KMS-11 (cell line): ENCODE data around the gene IFT57.

Experiments
- H2AFZ ChIP-seq: fragments of 200-600 bp; sonication (generic); 2 replicates; pipeline ENCODE4 v1.6.1; 2016; ENCODE audit warnings: antibody characterized with exemption, mixed run types, low read depth
- H3K27ac ChIP-seq: fragments of 200-600 bp; sonication (generic); 2 replicates; pipeline ENCODE4 v1.6.1; 2016; ENCODE audit warnings: mild to moderate bottlenecking, mixed run types
- H3K27me3 ChIP-seq: fragments of 200-600 bp; sonication (generic); 2 replicates; pipeline ENCODE4 v1.6.1; 2017; ENCODE audit warnings: mild to moderate bottlenecking, low read depth, mixed run types, moderate library complexity; ENCODE audit not compliant: insufficient read depth
- H3K36me3 ChIP-seq: fragments of 200-600 bp; sonication (generic); 2 replicates; pipeline ENCODE4 v1.6.1; 2017; ENCODE audit warnings: mild to moderate bottlenecking, mixed run types; ENCODE audit not compliant: insufficient read depth
- H3K4me1 ChIP-seq: fragments of 200-600 bp; sonication (generic); 2 replicates; pipeline ENCODE4 v1.6.1; 2016; ENCODE audit warnings: mild to moderate bottlenecking, low read depth, mixed run types; ENCODE audit not compliant: poor library complexity, severe bottlenecking
- H3K4me2 ChIP-seq: fragments of 200-600 bp; sonication (generic); 2 replicates; pipeline ENCODE4 v1.7.0; 2016; ENCODE audit warnings: mild to moderate bottlenecking, mixed run types
- H3K4me3 ChIP-seq: fragments of 200-600 bp; sonication (generic); IDR thresholded peaks from 2 replicates; pipeline ENCODE4 v1.6.1; 2017; ENCODE audit warnings: low read depth, low read length, mixed read lengths; ENCODE audit not compliant: insufficient read depth
- H3K79me2 ChIP-seq: fragments of 200-600 bp; sonication (generic); 2 replicates; pipeline ENCODE4 v1.6.1; 2016; ENCODE audit warnings: low read depth, mixed run types; ENCODE audit not compliant: insufficient read depth
- H3K9ac ChIP-seq: fragments of 200-600 bp; sonication (generic); 2 replicates; pipeline ENCODE4 v1.6.1; 2016; ENCODE audit warnings: mild to moderate bottlenecking, mixed run types
- H4K20me1 ChIP-seq: fragments of 200-600 bp; sonication (generic); 2 replicates; pipeline ENCODE4 v1.6.1; 2016; ENCODE audit warnings: mild to moderate bottlenecking, mixed run types; ENCODE audit not compliant: insufficient read depth
- TF ChIP-seq, protein P1 (sequence below): fragments of 200-600 bp; sonication (generic); conservative IDR thresholded peaks from 2 replicates; pipeline ENCODE4 v1.6.1; 2017; ENCODE audit warnings: low read depth, mild to moderate bottlenecking, antibody characterized with exemption, low read length, moderate library complexity, mixed read lengths

IFT57 gene

DNA sequence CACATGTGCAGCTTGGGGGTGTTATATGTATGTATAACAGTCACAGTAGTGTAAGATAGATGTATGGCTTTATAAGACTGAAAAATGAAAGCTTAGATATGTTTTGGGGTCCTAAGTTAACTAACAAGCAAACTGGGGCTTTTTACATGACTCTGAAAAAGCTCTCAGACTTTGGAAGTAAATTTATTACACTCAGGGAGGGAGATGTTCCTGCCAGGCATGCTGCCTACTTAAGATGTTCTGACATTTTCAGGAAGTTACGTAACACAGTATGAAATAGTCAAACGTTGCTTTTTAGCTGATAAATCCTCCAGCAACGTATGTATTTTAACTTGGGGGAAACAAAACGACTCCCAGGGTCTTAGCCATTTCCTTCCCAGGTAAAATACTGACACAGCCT is 1.7 kb upstream of the IFT57 start:
- Histone ChIP-seq H3K9ac (no peak overlapping the region), H3K4me3 (no peak overlapping the region), H4K20me1 (no peaks in the 10 kb centered on the region), H3K27ac (no peak overlapping the region), H3K36me3 (no peaks in the 10 kb centered on the region), H3K4me2 (peak overlapping the region; percentile 76; the same call in 1 of the 2 replicates), H3K4me1 (peaks cover 16% of the 10 kb centered on the region), H2AFZ (peak overlapping the region; percentile 85; the same call in 1 of the 2 replicates), H3K79me2 (no peaks in the 10 kb centered on the region), H3K27me3 (no peaks in the 10 kb centered on the region)
- TF ChIP-seq, protein P1, sequence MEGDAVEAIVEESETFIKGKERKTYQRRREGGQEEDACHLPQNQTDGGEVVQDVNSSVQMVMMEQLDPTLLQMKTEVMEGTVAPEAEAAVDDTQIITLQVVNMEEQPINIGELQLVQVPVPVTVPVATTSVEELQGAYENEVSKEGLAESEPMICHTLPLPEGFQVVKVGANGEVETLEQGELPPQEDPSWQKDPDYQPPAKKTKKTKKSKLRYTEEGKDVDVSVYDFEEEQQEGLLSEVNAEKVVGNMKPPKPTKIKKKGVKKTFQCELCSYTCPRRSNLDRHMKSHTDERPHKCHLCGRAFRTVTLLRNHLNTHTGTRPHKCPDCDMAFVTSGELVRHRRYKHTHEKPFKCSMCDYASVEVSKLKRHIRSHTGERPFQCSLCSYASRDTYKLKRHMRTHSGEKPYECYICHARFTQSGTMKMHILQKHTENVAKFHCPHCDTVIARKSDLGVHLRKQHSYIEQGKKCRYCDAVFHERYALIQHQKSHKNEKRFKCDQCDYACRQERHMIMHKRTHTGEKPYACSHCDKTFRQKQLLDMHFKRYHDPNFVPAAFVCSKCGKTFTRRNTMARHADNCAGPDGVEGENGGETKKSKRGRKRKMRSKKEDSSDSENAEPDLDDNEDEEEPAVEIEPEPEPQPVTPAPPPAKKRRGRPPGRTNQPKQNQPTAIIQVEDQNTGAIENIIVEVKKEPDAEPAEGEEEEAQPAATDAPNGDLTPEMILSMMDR = no peak

DNA sequence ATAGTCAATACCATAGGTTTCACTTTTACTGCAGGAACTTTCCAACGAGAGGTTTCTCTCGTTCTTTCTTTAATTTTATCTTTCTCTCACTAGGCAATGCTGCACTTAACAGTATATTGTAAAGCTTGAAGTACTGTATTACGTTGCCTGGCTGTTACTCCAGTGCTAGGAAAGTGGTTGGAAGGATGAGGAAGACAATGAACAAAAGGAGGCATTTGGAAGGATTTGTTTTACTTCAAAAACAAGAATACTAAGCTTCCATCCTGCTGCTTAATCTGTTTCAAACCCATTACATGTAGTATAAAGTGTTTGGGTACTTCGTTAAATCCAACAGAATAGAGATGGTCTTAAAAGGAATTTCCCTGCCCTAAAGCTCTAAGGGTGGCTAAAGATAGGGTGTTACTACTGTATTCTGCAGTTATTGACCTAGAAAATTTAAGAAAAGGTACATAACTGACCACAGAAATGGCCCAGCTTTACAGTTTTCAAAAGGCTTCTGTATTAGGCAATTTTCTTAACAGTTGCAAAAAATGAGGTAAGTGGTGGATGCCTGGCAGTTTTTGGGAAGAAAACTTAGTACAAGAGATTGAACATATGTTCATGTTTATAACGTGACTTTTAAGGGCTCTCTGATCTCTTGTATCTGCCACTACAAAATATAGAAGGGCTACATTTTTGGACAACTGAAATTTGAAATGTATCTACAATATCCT is 785 bp upstream of the IFT57 start:
- peak overlapping the region; percentile 76 for H3K4me2 ChIP-seq
- H3K27me3 ChIP-seq = no peaks in the 10 kb centered on the region
- peak overlapping the region; percentile 79 for H3K4me3 ChIP-seq
- peaks cover 16% of the 10 kb centered on the region for H3K4me1 ChIP-seq
- H3K79me2 ChIP-seq = no peaks in the 10 kb centered on the region
- H3K27ac ChIP-seq = peak overlapping the region; percentile 38; the same call in 1 of the 2 replicates
- H2AFZ ChIP-seq = peak overlapping the region; percentile 85
- peak overlapping the region; percentile 66 for H3K9ac ChIP-seq
- H3K36me3 ChIP-seq = no peaks in the 10 kb centered on the region
- no peaks in the 10 kb centered on the region for H4K20me1 ChIP-seq
- TF ChIP-seq, protein P1 = no peak

DNA sequence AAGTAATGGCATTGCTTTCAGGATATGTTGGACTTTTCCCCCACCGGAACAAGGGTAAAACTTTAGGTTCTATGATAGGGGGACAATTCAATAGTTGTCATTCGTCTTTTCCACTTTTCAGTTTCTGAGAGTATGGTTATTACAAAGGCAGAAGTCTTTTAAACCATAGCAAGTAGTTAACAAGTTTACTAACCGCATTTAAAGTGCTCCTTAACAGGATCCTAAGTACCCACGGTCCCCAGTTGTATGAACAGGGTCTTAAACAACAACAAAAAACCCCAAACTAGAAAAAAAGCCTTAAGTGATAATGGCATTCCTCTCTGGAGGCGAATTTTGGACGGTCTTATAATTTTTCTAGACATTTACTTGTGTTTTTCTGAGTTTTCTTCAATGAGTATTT is 831 bp downstream of the IFT57 start:
- Histone ChIP-seq H3K27ac (no peak overlapping the region), H3K9ac (peak overlapping the region; percentile 66; the same call in 1 of the 2 replicates), H3K4me3 (peak overlapping the region; percentile 17), H4K20me1 (no peaks in the 10 kb centered on the region), H3K79me2 (no peaks in the 10 kb centered on the region), H3K4me2 (peak overlapping the region; percentile 76), H2AFZ (peak overlapping the region; percentile 85; the same call in 1 of the 2 replicates), H3K27me3 (no peaks in the 10 kb centered on the region), H3K4me1 (peaks cover 16% of the 10 kb centered on the region), H3K36me3 (no peaks in the 10 kb centered on the region)
- TF ChIP-seq, protein P1 = no peak

DNA sequence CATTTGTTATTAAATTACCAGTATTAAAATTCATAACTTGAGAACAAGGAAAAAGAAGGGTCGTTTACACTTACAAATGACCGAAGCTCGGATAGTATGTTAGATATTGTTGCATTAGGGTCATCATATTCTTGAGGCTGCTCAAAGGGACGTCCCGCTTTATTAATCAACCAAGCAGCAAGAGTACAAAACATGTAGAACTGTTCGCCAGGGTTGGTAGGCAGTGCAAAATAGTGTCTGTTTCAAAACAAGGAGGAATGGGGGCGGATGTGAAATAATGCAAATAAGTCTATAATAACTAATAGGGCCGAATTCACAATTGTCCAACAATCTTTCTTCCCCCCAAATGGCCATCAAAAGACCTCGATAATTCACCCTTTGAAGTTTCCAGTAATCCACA is 2.9 kb downstream of the IFT57 start:
- Histone ChIP-seq H3K4me1 (peaks cover 21% of the 10 kb centered on the region), H3K4me3 (no peak overlapping the region), H3K4me2 (no peak overlapping the region), H4K20me1 (no peaks in the 10 kb centered on the region), H3K27me3 (no peaks in the 10 kb centered on the region), H3K27ac (no peak overlapping the region), H3K9ac (no peak overlapping the region), H3K79me2 (no peaks in the 10 kb centered on the region), H3K36me3 (no peaks in the 10 kb centered on the region), H2AFZ (no peak overlapping the region)
- TF ChIP-seq, protein P1 = no peak
